OCI-LY3 (cell line): ENCODE results near the gene PPIB.

Experiments used
- H2AFZ ChIP-seq: fragments of 200-600, 300-600 bp; shearing (Covaris generic); 2 replicates; pipeline ENCODE4 v1.6.0; 2014; ENCODE audit warnings: antibody characterized with exemption, low read depth, low read length
- H3K27ac ChIP-seq: fragments of 200-600, 300-600 bp; sonication (generic); 2 replicates; pipeline ENCODE4 v1.5.1; 2014; ENCODE audit warnings: mild to moderate bottlenecking, low read length, moderate library complexity, mixed read lengths
- H3K27me3 ChIP-seq: fragments of 200-600, 300-600 bp; sonication (generic); 2 replicates; pipeline ENCODE4 v1.6.1; 2014; ENCODE audit warnings: low read depth, low read length, mixed read lengths
- H3K36me3 ChIP-seq: fragments of 200-600, 300-600 bp; sonication (generic); replicated peaks from 2 replicates; pipeline ENCODE3; 2014; ENCODE audit warnings: low read depth, low read length, mixed read lengths
- H3K4me1 ChIP-seq: fragments of 300-600, 200-600 bp; sonication (generic); 2 replicates; pipeline ENCODE4 v1.6.1; 2014; ENCODE audit warnings: low read length, mixed read lengths
- H3K4me2 ChIP-seq: fragments of 200-600, 300-600 bp; sonication (generic); 2 replicates; pipeline ENCODE4 v1.6.1; 2014; ENCODE audit warnings: low read length, mixed read lengths
- H3K4me3 ChIP-seq: fragments of 300-600, 200-600 bp; sonication (generic); 2 replicates; pipeline ENCODE4 v1.5.1; 2014; ENCODE audit warnings: antibody characterized with exemption, mild to moderate bottlenecking, low read length, moderate library complexity
- H3K79me2 ChIP-seq: fragments of 300-600, 200-600 bp; shearing (Covaris generic); 2 replicates; pipeline ENCODE4 v1.6.1; 2014; ENCODE audit warnings: mild to moderate bottlenecking, low read length, mixed read lengths
- H3K9ac ChIP-seq: fragments of 300-600, 200-600 bp; shearing (Covaris generic); 2 replicates; pipeline ENCODE4 v1.6.0; 2014; ENCODE audit warnings: mild to moderate bottlenecking, low read length, moderate library complexity
- H3K9me3 ChIP-seq: fragments of 200-600, 300-600 bp; shearing (Covaris generic); 2 replicates; pipeline ENCODE4 v1.6.1; 2014; ENCODE audit warnings: low read length, mixed read lengths; ENCODE audit not compliant: insufficient read depth
- H4K20me1 ChIP-seq: fragments of 200-600, 300-600 bp; sonication (generic); 2 replicates; pipeline ENCODE4 v1.6.1; 2016; ENCODE audit warnings: low read length, mixed read lengths; ENCODE audit not compliant: insufficient read depth
- EZH2phosphoT487 ChIP-seq: fragments of 200-600 bp; shearing (Covaris generic); IDR thresholded peaks from 2 replicates; pipeline ENCODE4 v1.6.1; 2018; ENCODE audit warnings: antibody characterized with exemption, mixed run types, low read depth
- TF ChIP-seq, protein P1 (sequence below): fragments of 200-600, 300-600 bp; sonication (generic); IDR thresholded peaks from 2 replicates; pipeline ENCODE4 v1.5.1; 2014; ENCODE audit warnings: antibody characterized with exemption, low read length, low read depth

The PPIB gene

DNA sequence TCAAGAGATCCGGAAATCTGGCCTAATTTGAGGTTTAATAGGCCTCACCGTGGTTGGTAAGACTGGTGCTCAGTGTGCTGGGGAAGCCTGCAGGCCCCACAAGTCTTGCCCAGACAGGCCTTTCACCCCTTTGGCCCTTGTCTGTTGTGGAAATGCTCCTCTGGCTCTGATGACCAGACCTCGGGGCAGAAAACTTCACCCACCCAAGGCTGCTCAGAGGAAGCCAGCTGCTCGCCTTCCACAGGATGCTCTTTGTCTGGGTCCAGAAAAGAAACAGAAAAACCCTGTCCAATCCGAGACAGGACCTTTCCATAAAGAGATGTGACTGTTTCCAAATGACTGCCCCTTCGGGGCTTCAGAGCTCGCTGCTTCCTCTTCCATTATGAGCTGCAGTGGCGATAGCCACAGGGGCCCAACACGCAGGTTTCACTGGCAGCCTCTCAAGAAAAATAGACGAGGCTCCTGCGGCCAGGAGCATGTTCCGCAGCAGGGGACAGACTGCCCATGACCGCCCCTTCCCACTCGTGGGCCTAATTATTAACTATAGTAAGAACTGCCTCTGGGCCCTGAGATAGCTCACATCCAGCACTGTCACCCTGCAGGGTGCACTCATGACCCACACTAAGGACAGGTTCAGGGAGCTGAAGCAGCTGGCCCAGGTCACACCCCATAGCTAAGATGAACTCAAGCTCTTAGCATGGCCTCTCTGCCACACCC, 18.1 kb downstream of the PPIB start:
- Histone ChIP-seq H3K27ac (peak overlapping the region; percentile 95), H3K4me1 (peaks cover 38% of the 10 kb centered on the region), H3K79me2 (no peaks in the 10 kb centered on the region), H2AFZ (no peak overlapping the region), H3K9ac (peak overlapping the region; percentile 64), H3K27me3 (no peaks in the 10 kb centered on the region), H3K4me2 (peak overlapping the region; percentile 76), H4K20me1 (no peaks in the 10 kb centered on the region), H3K36me3 (peaks cover 10% of the 10 kb centered on the region), H3K9me3 (no peaks in the 10 kb centered on the region), H3K4me3 (peak overlapping the region; percentile 49)
- no peak for TF ChIP-seq EZH2phosphoT487
- TF ChIP-seq, protein P1, sequence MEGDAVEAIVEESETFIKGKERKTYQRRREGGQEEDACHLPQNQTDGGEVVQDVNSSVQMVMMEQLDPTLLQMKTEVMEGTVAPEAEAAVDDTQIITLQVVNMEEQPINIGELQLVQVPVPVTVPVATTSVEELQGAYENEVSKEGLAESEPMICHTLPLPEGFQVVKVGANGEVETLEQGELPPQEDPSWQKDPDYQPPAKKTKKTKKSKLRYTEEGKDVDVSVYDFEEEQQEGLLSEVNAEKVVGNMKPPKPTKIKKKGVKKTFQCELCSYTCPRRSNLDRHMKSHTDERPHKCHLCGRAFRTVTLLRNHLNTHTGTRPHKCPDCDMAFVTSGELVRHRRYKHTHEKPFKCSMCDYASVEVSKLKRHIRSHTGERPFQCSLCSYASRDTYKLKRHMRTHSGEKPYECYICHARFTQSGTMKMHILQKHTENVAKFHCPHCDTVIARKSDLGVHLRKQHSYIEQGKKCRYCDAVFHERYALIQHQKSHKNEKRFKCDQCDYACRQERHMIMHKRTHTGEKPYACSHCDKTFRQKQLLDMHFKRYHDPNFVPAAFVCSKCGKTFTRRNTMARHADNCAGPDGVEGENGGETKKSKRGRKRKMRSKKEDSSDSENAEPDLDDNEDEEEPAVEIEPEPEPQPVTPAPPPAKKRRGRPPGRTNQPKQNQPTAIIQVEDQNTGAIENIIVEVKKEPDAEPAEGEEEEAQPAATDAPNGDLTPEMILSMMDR = no peak

DNA sequence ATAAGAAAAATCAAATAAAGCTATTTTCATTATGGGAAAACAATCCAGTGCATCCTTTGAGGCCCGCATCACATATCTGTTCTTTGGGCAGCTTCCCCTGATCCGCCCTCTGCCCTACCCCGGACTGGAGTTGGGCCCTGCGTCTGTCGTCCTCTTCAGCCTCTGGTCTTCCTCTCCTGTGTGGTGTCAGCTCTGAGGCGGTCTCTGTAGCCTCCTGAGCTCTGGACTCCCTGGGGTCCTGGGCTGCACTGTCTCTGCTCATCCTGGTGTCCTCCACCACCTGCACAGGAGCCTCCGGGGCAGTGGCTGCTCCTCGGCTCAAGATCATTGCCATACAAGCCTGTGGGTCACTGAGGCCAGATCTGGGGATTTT, 18.6 kb downstream of the PPIB start:
- Histone ChIP-seq H3K9me3 (no peaks in the 10 kb centered on the region), H2AFZ (no peak overlapping the region), H3K9ac (peak overlapping the region; percentile 64), H3K27ac (peak overlapping the region; percentile 95), H4K20me1 (no peaks in the 10 kb centered on the region), H3K4me1 (peaks cover 34% of the 10 kb centered on the region), H3K27me3 (no peaks in the 10 kb centered on the region), H3K4me3 (peak overlapping the region; percentile 49; the same call in 1 of the 2 replicates), H3K79me2 (no peaks in the 10 kb centered on the region), H3K4me2 (peak overlapping the region; percentile 76), H3K36me3 (peaks cover 10% of the 10 kb centered on the region)
- TF ChIP-seq, protein P1 = no peak
- no peak for TF ChIP-seq EZH2phosphoT487

DNA sequence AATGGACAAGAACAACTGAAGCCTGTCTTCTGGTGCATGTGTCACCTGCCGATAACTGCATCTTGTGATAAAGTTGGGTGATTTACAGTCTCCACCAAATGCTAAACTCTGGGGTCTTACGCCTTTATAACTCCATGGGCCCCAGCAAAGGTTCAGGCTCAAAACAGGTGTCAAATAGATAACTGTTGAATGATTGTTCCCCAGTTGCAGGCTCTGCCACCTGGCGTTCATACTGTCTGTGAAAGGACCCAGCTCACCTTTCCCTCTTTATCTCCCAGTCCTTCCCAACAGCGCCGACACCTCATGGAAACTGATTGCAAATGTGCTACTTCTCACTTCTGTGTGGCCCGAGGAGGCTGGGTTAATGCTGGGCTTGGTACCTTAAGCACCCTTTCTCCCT, 19.5 kb downstream of the PPIB start:
- H3K4me1 ChIP-seq = peaks cover 34% of the 10 kb centered on the region
- H3K4me2 ChIP-seq = peak overlapping the region; percentile 76
- H3K9ac ChIP-seq = no peak overlapping the region
- peaks cover 15% of the 10 kb centered on the region for H3K36me3 ChIP-seq
- peaks cover 5% of the 10 kb centered on the region; the same call in 1 of the 2 replicates for H4K20me1 ChIP-seq
- no peaks in the 10 kb centered on the region for H3K9me3 ChIP-seq
- H3K4me3 ChIP-seq = no peak overlapping the region
- peak overlapping the region; percentile 95 for H3K27ac ChIP-seq
- H3K79me2 ChIP-seq = no peaks in the 10 kb centered on the region
- no peaks in the 10 kb centered on the region for H3K27me3 ChIP-seq
- no peak overlapping the region for H2AFZ ChIP-seq
- TF ChIP-seq, protein P1 = peak; percentile 14; the same call in 1 of the 2 replicates
- no peak for TF ChIP-seq EZH2phosphoT487

DNA sequence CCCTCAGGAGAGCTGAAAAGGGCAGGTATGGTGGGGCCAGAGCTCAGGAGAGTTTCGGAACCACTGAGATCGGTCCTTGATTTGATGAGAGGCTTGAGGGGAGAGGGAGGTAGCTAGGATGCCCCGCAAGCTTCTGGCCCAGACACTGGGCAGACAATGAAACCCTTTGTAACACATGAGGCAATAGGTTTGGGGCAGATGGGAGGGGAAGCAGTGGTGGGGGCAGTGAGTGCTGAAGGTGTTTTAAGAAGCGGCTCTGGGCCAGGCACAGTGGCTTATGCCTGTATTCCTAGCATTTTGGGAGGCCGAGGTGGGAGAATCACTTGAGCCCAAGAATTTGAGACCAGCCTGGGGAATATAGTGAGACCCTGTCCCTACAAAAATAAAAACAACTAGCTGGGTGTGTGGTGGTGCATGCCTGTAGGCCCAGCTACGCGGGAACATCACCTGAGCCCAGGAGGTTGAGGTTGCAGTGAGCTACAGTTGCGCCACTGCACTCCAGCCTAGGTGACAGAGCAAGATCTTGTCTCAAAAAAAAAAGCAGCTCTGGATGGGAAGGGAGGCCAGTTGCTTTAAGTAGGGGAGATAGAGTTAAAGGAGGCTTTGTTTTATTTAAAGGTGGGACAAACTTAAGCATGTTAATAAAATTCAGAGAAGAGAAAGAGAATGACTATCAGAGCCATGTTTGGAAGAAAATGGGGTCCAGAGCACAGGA, 20.9 kb downstream of the PPIB start:
- no peaks in the 10 kb centered on the region for H3K9me3 ChIP-seq
- no peaks in the 10 kb centered on the region for H3K79me2 ChIP-seq
- H3K9ac ChIP-seq = no peak overlapping the region
- H3K4me1 ChIP-seq = peaks cover 34% of the 10 kb centered on the region
- H3K27ac ChIP-seq = no peak overlapping the region
- H3K4me2 ChIP-seq = no peak overlapping the region
- TF ChIP-seq, protein P1 = no peak
- no peak for TF ChIP-seq EZH2phosphoT487
- H3K36me3 ChIP-seq = peaks cover 26% of the 10 kb centered on the region
- H3K27me3 ChIP-seq = no peaks in the 10 kb centered on the region
- H3K4me3 ChIP-seq = no peak overlapping the region
- H4K20me1 ChIP-seq = peaks cover 5% of the 10 kb centered on the region; the same call in 1 of the 2 replicates
- H2AFZ ChIP-seq = no peak overlapping the region
